DMS53 treated with DMSO at 0.1 percent for 48 hours (cell line): ENCODE measurements around the gene TESMIN.

Experiments
- DNase-seq: peaks from one replicate; lab custom pipeline; 2025; ENCODE audit not compliant: unreplicated experiment; lab: John Stamatoyannopoulos, UW

The TESMIN gene

GRCh38 chr11:68711114-68711513, 40.2 kb downstream of the TESMIN start:
- no peak for DNase-seq

GRCh38 chr11:68710409-68710808, 40.9 kb downstream of the TESMIN start:
- no peak for DNase-seq

GRCh38 chr11:68709062-68709461, 42.3 kb downstream of the TESMIN start:
- no peak for DNase-seq

GRCh38 chr11:68707527-68707926, 43.8 kb downstream of the TESMIN start:
- no peak for DNase-seq

- DNase-seq, result no peak
Measured at GRCh38 chr11:68704887-68705286, 46.4 kb downstream of the TESMIN start.

GRCh38 chr11:68698993-68699392, 52.3 kb downstream of the TESMIN start:
- no peak for DNase-seq

- no peak for DNase-seq
Measured at GRCh38 chr11:68695531-68695930, 55.8 kb downstream of the TESMIN start.

GRCh38 chr11:68694431-68695297, 56.7 kb downstream of the TESMIN start:
- no peak for DNase-seq

GRCh38 chr11:68693484-68693882, 57.8 kb downstream of the TESMIN start:
- no peak for DNase-seq

- no peak for DNase-seq
Measured at GRCh38 chr11:68692871-68693483, 58.3 kb downstream of the TESMIN start.

- DNase-seq, result no peak
Measured at GRCh38 chr11:68692115-68692514, 59.2 kb downstream of the TESMIN start.

GRCh38 chr11:68691402-68691784, 59.9 kb downstream of the TESMIN start:
- DNase-seq, result no peak

GRCh38 chr11:68690671-68691401, 60.5 kb downstream of the TESMIN start:
- no peak for DNase-seq

GRCh38 chr11:68689737-68690625, 61.3 kb downstream of the TESMIN start:
- DNase-seq, result no peak

GRCh38 chr11:68688881-68689280, 62.4 kb downstream of the TESMIN start:
- no peak for DNase-seq

- no peak for DNase-seq
Measured at GRCh38 chr11:68687986-68688385, 63.3 kb downstream of the TESMIN start.

- no peak for DNase-seq
Measured at GRCh38 chr11:68687311-68687710, 64.0 kb downstream of the TESMIN start.

- DNase-seq, result no peak
Measured at GRCh38 chr11:68686486-68686885, 64.8 kb downstream of the TESMIN start.

- DNase-seq, result no peak
Measured at GRCh38 chr11:68685656-68686380, 65.5 kb downstream of the TESMIN start.
